Stimulated activated naive CD4-positive, alpha-beta T cell treated with Interleukin-2 at 50 U/mL for 16 hours (primary cell): ENCODE results near the gene UBE2Q2.
A peak's percentile ranks its signal among the peaks of the same experiment; 100 is the strongest.
"Not testable (repeated sequence)": the region's sequence is repeated elsewhere in the genome, so short reads cannot be mapped to it uniquely, and the experiment has no call there.

Experiments
- DNase-seq: peaks from one replicate; lab custom pipeline; 2025; lab: John Stamatoyannopoulos, UW

UBE2Q2 gene

DNA sequence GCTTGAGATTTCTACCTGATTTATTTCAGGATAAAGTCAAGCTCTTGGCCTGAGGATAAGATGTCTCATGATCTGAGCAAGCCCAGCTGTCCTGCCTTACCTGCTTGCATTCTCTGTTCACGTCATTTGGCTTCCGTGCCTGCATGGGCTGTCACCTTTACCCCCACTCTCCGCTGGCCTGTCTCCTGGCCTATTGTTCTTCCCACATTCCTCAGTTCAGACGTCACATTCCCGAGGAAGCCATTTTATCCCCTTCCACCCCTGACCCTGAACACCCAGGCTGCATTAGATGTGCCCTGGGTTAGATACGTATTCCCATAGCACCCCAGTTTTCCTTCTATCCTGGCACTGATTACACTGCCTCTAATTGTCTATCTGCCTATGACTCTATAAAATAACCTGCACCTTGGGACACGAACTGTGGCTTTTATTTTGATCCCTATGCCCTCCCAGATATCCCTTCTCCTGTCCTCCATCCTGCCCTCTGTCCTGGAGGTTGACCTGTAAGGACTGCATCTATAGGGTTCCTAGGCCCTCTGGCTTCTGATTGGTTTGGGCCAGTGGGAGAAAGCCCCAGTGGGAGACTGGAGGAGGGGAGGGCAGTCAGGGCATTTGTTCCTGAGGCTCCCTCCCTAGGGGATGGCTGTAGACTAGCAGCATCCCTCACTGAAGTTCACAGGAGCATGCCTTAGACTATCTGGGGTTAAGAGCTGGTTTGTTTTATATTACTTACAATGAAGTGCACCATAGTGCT, 19.2 kb upstream of the UBE2Q2 start:
- no peak for DNase-seq

DNA sequence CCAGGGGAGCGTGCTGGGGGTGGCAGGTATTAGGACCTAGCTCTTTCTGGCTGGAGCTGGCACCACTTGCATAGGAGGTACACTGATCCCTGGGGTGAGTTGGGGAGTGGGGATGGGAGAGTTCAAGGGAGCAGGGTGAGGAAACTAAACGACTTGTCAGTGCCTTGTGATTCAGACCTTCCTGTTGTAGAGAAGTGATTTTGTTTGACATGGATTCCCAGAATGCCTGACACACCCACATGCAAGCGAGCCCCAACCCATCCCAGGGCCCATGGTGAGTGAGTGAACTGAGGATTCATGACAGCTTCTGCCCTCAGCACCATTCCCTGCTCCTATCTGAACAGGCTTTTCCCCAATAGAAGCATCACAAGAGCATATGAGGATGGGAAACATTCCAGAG, 15.6 kb upstream of the UBE2Q2 start:
- DNase-seq = no peak

DNA sequence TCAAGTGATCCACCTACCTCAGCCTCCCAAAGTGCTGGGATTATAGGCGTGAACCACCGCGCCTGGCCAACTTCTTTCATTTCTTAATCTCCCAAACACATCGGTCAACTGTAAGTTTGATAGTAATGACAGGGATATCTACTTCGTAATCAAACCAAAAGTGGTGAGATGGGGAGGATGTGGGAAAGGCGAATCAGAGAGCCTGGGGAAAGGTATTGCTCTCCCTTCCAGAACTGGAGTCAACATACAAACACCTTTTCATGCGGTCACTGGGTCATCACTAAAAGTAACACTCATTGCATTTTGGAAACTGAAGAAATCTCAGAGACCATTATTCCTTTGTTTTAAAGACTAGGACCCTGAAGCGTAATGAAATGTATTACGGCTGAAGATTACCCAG, 14.8 kb upstream of the UBE2Q2 start:
- DNase-seq = no peak

DNA sequence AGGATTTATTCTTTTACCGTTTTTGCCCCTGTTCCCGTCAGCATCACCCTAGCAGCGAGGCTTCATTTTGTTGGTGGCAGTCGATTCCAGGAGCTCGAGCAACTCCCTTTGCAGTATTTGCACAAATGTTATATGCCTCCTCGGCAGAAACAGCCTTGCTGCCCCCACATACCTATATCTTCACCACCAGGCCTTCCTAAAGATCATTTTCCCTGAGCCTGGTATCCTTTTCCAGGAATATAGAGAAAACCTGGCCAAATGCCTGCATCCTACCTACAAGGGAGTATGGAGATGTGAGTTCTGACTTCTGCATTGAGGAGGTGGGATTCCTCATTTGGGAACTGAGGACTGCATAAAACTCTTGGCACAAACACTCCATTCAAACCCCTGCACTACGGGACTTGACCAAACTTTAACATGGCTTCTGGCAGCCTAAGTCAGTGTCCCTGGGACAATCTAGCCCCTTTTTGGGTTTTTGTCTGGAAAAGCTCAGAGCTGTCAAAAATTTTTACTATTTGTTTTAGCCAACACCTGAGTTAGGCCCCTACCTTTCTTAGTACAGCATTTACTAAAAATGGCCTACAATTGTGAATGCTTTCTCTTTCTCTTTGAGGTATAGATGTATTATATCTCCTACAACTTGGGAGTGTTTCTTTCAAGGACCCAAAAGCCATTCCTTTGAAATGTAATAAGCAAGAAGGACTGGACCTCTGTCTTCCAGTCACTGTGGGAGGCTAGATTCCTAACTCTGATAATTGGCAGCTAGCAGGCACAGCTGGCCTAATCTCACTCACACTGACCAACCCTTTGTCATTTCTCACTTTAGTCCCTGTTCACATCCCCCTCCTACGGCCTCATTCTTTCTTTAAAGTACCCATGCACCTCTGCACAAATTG, 12.1 kb upstream of the UBE2Q2 start:
- DNase-seq = no peak

DNA sequence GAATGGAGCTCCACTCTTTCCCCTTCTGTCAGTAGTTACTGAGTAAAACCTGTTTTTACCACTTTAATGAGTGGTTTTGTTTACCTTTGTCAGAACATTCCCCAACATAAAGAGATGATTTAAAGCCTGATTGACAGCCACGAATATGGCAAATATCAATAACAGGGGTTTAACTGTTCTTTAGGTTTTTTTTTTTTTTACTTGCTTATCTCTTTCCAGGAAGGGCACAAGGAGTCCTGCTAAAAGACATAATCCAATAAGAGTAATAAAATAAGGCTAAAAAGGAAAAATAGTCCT, 11.5 kb upstream of the UBE2Q2 start:
- no peak for DNase-seq

DNA sequence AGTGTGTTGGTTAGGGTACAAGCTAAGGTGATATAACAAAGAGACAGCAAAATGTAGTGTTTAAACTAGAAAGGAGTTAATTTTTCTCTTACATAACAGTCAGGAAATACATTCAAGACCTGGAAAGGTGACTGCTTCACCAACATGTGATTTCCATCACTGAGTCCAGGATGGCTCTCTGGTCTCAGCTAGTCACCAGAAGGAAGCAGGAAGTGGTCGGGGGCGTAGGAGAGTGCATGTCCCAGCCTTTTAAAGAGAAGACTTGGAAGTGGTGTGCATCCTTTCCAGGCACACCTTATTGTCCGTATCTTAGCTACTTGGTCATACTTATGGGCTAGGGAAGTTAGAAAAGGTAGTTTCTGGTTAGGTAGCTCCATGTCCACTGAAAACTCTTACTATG, 11.1 kb upstream of the UBE2Q2 start:
- DNase-seq = no peak

DNA sequence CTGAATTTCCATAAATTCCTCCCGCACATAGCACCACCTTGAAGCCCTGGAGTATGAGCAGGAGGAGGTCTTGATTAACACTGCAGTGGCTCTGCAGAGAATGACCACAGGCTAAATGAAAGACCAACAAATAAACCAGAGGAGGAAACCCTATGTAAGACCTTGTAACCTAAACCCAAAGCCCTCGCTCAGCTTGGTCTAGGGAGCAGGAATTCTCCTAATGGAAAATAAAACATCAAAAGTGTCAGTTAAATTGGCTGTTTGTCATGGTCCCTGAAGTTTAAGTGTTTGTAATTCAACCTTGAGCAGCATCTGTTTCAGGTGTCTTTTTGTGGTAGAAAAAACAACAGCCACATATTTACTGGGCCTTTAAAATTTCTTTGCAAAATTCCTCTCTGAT, 9.2 kb upstream of the UBE2Q2 start:
- no peak for DNase-seq

DNA sequence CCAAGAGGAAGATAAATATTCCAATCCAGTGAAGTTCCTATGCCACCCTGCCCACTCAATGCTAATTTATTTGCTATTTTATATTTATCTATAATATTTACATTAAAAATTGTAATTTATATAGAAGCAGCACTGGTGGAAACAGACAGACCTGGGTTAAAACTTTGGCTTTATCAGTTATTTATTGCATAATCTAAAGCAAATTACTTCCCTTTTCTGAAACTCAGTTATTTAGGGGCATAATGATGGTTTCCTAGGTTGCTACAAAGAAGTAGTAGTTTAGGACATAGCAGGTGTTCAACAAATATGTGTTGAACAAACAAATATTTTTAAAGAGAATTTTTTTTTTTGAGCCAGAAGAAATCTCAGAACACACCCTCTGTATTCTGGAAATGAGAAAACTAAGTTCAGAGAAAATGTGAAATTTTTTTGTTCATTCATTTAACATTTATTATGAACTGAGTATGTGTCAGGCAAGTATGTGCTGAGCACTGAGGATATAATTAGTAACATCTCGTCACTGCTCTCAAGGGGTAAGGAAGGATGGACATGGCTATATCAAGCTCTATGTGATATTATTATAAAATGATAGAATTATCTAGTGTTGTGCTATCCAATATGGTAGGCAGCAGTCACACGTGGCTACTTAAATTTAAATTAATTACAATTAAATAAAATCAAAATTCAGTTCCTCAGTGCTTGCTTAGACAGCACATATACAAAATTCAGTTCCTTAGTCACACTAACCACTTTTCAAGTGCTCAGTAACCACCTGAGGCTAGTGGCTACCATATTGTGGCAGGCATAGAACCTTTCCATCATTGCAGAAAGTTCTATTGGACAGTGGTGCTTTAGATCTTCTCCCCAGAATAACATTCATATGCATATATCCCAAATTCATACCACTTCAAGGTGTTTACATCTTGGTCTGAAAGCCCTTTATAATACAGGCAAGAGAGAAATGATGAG, 7.0 kb upstream of the UBE2Q2 start:
- no peak for DNase-seq

DNA sequence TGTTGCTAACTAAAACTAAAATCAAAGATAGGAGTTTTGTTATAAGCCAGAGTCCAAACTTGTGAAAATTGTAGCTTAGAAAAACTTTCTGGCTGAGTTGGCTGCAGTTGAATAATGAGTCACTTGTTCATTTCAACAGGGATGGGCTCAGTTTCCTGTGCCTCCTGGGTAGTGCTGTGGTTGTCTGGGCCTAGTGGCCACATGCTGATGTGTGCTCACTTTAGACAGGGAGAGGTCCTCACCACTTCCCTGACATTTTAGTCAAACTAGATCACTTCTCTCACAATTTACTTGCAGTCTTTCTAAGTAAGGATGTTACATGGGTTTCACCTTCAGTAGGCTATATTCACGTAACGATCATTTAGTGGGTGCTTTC, 6.3 kb upstream of the UBE2Q2 start:
- peak; percentile 22 for DNase-seq

DNA sequence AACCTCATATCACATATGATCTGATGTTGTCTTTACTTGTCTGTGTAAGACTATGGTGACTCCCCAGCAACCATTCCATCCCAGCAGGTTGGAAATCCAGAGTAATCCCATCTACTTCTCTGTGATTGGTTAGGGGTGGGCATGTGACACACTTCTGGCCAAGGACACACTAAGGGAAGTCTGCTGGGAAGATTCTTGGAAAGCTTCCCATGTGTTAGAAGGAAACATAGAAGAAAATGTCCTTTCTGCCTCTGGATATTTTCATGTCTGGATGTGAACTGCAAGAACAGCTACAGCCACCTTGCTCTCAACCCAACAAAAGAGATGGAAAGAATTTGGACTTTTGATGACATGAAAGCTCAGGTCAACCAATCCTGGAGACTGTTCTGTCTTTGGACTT, 2.6 kb upstream of the UBE2Q2 start:
- no peak for DNase-seq

DNA sequence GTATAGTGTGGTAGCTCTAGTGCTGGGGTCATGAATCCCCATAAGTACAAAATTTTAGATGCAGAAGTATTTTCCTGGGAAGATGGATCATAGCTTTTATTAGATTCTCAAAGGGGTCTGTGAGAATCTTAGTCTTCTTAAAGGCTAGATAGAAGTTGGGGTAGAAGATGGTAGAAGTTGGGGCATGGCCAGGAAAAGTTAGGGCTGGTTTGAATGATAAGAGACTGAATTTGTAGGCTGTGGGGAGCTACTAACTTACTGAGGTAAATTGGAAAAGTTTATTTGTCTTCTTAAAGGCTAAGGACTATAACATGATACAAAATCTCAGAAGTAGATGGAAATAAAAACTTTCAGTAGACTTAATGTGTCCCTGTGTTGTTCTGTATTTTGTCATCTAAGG, 1.6 kb upstream of the UBE2Q2 start:
- no peak for DNase-seq

DNA sequence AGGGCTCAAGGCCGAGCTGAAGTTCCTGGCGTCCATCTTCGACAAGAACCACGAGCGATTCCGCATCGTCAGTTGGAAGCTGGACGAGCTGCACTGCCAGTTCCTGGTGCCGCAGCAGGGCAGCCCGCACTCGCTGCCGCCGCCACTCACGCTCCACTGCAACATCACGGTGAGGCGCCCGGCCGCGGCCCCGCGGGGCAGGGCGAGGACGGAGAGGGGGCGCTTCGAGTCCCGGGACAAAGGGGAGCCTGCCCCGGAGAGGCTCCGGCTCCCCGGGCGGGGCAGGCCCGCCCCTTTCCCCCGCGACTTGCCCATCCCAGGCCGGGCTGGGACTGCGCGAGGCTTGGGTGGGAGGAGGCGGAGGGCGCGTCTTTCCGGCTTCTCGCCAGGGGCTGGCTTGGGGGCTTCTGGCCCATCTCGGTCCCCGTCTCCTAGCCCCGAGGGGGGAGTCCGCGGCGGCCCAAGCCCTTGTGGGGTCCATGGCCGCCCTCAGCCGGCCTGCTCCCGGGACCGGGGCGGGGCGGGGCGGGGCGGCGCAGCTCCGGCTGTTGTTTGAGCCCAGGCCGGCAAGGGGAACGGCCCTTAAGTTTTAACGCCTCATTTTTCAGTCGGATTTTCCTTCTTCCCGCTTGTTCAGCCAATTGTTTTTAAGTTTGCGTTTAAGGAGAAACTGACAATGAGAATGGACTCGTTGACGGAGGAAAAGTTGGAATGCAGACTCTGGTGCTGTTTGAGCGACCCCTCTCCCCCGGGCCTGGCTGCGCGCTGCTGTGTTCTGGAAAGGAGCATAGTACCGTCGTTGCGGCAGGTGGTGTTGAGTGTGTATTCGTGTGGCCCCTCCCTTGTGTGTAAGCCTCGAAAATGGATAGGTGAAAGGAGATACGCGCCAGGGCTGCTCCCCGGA, 683 bp downstream of the UBE2Q2 start:
- DNase-seq = peak; percentile 51

DNA sequence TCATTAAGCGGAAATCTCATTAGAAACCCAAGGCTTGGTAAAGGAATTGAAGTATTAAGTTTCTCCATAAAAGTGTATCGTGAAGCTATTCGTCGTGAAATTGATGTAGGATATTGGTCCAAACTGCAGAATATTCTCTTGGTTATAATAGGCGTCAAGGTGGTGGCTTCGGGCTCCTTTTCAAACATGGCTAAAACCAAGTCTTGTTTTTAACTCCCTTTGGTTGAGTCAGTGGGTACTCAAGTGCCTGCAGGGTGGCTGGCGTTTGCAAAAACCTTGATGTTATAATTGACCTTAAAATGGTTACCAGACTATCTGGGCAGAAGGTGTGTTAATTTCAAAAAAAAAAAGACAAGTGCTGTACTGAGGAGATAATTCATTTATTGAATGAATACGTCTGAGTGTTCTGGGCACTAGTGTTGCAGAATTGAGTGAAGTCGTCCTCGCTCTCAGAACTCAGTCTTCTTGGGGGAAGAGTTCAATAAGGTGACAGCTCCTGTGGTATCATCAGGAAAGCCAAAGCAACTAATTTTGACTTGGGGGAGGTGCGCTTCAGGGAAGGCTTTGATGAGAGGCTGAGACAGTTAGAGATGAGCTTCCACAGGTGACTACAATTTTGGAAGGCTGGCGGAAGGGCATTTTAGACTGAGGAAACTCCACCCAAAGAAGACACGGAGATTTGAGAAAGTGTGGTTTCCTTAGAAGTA, 1.5 kb downstream of the UBE2Q2 start:
- no peak for DNase-seq

DNA sequence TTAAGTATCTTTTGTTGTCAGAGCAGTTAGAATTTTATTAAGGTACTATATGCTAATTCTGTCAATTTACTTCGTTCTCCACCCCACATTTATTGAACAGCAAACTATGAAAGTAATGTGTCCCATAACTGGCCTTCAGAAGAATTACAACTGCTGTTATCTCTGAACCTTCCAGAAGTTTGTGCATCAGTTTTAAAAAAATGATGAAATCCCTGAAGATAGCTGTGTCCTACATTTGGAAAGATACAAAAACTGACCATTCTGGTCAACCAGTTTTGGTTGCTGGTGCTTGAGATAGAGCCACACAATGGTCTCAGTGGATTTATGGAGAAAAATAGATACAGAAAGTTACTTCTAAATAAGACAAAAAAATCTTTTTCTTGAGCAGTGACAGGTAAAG, 5.9 kb downstream of the UBE2Q2 start:
- no peak for DNase-seq

DNA sequence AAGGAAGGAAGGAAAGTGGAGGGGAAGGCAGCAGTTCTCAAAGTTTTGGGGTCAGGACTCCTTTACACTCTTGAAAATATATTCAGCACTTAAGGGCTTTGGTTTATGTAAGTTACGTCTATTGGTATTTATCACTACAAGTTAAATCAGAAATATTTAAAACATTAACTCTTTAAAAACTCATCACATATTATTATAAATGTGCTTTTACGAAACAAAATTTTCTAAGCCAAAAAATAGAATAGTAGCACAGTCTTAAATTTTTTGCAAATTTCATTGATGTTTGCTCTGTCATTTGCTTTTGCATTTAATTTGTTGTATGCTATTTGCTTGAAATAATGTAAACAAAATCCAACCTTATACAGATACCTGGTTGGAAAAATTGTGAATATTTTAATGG, 7.5 kb downstream of the UBE2Q2 start:
- DNase-seq = no peak

DNA sequence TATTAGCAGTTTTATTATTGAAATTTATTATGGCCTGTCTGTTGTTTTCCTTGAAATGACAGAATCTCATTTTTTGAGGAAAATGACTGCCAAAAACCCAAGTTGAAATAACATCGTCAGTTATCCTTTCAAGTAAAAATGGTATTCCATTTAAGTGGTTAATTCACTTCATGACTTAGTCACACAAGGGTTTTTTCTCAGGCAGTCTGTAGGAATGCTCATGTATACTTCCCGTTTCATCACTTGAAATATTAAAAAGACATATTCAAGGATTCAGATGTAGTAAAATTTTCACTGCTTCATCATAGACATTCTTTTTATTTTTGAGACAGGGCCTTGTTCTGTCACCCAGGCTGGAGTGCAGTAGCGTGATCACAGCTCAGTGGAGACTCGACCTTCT, 8.3 kb downstream of the UBE2Q2 start:
- DNase-seq = not testable (repeated sequence)

DNA sequence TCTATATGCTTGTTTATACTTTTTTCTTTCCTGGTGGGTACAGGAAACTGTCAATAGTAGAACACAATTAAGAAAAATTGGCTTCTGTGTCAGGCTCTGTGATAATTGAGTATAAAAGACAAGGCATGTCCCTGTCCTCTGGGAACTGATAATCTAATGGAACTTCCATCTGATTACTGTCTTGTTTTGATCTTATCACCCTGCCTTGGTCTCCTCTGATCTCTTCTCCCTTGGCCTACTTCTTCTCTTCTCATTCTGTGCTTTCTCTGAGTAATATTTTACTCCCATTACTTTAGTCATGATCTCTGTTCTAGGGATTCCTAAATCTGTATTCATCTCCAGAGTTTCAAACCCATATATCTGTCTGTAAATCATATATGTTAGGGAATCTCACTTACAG, 14.6 kb downstream of the UBE2Q2 start:
- no peak for DNase-seq

DNA sequence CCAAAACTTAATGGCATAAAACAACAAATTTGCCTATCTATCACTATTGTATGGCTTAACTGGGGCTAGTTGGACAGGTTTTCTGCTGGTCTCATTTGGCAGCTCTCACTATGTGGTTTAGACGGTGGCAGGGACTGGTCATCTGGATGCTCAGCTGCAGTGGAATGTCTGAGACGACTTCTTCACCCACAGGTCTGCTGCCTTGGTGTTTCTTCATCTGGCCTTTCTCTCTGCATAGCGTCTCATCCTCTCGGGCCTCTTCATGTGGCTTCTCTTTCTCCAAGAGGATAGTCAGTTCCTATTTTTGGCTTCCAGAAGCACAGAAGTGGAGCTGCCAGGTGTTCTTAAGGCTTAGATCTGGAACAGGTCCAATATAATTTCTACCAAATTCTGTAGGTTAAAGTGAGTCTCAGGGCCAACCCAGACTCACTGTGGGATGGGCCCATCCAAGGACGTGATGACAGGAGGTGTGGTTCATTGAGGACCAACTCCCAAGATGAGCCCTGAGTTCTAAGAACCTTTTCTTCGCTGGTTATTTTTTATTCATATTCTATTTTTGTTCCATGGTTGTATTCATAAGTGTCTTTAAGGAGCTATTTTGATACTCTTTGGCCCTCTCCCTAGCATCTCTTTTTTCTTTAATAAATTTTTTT, 18.6 kb downstream of the UBE2Q2 start:
- no peak for DNase-seq

DNA sequence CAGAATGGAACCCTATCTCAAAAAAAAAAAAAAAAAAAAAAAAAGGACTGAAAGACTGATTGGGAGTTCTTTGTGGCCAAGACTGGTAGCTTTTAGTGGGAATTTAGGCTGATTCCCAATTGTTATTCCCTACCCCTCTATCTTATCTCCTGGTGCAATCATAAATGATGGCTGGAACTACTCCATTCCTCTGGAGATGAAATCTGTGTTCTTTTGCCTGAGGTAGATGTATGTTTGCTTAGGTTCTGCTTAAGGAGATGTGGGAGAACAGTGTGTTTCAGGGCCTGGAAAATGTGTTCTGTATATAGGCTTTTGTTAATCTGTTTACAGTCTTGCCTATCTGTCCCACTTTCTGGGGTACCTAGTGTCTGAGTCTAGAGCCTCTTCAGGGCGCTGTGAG, 19.5 kb downstream of the UBE2Q2 start:
- DNase-seq = no peak
